ENCODE data around the gene PDZD7.

DNA sequence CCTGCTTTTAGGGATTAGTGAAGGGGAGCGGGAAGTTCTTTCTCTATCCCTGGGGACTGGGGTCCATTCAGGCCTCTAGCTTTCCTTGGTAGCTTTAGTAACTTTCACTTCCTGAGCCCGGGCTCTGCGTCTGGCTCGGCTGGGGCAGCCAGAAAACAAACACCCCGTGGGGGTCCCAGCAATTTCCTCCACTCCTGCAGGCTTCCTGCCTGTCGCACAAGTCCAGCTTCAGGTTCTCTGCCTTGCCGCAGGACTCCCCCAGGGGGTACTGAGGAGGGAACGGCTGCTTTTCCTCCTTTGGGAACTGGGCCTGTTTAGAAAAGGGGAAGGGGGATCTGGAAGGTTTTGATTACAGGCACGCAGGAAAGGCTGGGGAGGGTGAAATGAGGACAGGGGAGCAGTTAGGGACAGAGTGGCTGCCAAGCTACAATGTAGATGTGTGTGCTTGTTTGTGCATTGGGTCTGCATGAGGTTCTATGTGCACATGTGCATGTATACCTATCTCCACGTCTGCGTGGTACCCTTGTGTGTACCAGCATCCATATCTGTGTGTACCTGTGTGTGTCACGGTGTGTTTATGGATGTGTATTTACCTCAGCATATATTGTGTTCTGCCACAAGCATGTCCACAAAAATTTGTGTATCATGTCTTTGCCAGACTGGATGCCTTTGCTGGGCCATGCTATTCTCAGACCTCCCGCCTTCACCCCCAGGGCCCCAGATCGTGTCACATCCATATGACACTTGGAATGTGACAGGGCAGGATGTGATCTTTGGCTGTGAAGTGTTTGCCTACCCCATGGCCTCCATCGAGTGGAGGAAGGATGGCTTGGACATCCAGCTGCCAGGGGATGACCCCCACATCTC is 32.9 kb upstream of the PDZD7 start:
- TF ChIP-seq CTCF (IDR thresholded peaks at IDR 0.05) (no peak), EZH2 (IDR thresholded peaks at IDR 0.05) (no peak), EZH2phosphoT487 (IDR thresholded peaks at IDR 0.05) (no peak)
